GM12891 (cell line): Measurements from ENCODE around the gene GTF3C5.

Experiments
- PAX5 ChIP-seq: IDR thresholded peaks from 2 replicates; pipeline ENCODE4 v1.6.1; 2011; ENCODE audit warnings: low read length, moderate library complexity, mild to moderate bottlenecking; ENCODE audit not compliant: insufficient read depth, severe bottlenecking
- POLR2A ChIP-seq: IDR thresholded peaks from 2 replicates; pipeline ENCODE4 v1.6.1; 2011; ENCODE audit warnings: low read depth, low read length, control low read depth
- POLR2AphosphoS5 ChIP-seq: IDR thresholded peaks from 2 replicates; pipeline ENCODE4 v1.6.1; 2011; ENCODE audit warnings: low read depth, low read length, control low read depth
- SPI1 ChIP-seq: IDR thresholded peaks from 2 replicates; pipeline ENCODE4 v1.6.1; 2011; ENCODE audit warnings: low read depth, low read length, control low read depth
- TAF1 ChIP-seq: IDR thresholded peaks from 2 replicates; pipeline ENCODE4 v1.6.1; 2011; ENCODE audit warnings: low read depth, low read length, control low read depth

- TF ChIP-seq TAF1 (no peak), POLR2AphosphoS5 (no peak), POLR2A (no peak), PAX5 (no peak), SPI1 (no peak)
These were observed 34.2 kb downstream of the GTF3C5 start for GRCh38 chr9:133065070-133065388.
